Mononuclear cell (primary cell): ENCODE data around the gene RAP1GAP. TPM values are rescaled to one million over a fixed set of nuclear protein-coding genes. Genes with fewer than 3 reads are reported as not detected.
"Not testable (repeated sequence)": the region's sequence is repeated elsewhere in the genome, so short reads cannot be mapped to it uniquely, and the experiment has no call there.

ENCODE experiments used
- H3K27me3 ChIP-seq: 2 replicates; pipeline ENCODE4 v1.6.0; 2011; ENCODE audit warnings: low read length, control low read depth; ENCODE audit not compliant: insufficient read depth
- H3K4me1 ChIP-seq: 2 replicates; pipeline ENCODE4 v1.5.1; 2011; ENCODE audit warnings: mild to moderate bottlenecking, low read length, control low read depth; ENCODE audit not compliant: insufficient read depth
- H3K4me3 ChIP-seq: 2 replicates; pipeline ENCODE4 v1.5.1; 2011; ENCODE audit warnings: mild to moderate bottlenecking, low read length, moderate library complexity
- H3K9me3 ChIP-seq: 2 replicates; pipeline ENCODE4 v1.5.1; 2011; ENCODE audit warnings: low read depth, mild to moderate bottlenecking, control low read depth, low read length
- total RNA-seq: library from RNA; depleted of rRNA; stranded (reverse); fragments of >200 nt; gene quantifications from one replicate; pipeline ENCODE4 v1.2.3, GENCODE V29; 2012

The RAP1GAP gene
- total RNA-seq, 1 donor, result 0.10 TPM

DNA sequence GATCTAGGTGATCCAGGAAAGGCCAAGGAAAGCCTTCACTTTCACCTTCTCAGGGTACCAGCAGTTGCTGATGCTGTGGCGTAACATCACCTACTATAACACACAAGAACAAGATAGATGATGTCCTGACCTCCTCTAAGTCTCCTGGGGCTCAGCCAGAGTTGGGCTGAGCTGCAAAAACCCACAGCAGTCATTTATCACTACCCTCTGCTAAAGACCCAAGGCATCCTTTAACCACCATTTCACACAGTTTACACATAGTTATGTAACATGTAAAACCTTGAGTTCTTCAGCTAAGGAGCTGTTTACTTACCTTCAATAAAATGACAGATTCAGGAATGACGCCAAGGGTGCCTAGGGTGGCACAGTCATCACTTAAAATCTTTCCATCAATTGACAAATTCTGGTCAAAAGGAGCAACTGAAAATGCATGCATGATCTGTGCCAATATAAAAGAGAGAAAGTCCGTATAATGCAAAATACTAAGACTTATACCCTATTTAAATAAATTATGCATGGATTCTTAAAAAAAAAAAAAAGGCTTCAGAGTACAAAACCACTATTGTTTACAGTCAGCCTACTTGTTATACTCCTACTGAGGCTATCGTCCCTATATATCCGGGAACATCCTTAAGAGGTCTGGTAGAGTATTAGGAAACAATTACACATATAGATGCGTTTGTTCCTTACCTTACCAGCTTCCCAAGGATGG is 20.7 kb upstream of the RAP1GAP start:
- Histone ChIP-seq H3K4me3 (no peak overlapping the region), H3K27me3 (no peaks in the 10 kb centered on the region), H3K9me3 (no peaks in the 10 kb centered on the region)

DNA sequence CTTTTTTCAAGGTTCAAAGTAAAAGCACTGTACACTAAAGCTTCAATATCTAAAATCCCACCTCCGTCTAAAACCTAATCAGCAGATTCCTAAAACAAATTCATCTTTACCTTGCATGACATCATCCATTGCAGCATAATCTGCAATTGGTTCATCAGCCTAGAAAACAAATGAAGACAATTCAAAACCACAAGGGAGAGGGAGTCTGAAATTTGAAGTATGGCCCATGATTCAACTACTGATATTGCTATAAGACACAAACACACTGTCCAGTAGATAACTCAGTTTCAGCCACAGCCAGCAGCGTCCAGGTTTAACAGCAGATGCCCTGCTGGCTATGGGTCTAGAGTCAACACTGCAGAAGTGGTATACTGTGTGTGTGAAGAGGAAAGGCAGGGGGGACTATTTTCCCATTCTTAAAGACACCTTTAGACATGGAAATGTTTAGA is 17.9 kb upstream of the RAP1GAP start:
- no peaks in the 10 kb centered on the region for H3K4me1 ChIP-seq
- no peaks in the 10 kb centered on the region for H3K9me3 ChIP-seq
- H3K4me3 ChIP-seq, result no peak overlapping the region
- no peaks in the 10 kb centered on the region for H3K27me3 ChIP-seq

More for the DNA sequence above, 20.7 kb upstream of the RAP1GAP start:
- H3K4me1 ChIP-seq, result no peaks in the 10 kb centered on the region

DNA sequence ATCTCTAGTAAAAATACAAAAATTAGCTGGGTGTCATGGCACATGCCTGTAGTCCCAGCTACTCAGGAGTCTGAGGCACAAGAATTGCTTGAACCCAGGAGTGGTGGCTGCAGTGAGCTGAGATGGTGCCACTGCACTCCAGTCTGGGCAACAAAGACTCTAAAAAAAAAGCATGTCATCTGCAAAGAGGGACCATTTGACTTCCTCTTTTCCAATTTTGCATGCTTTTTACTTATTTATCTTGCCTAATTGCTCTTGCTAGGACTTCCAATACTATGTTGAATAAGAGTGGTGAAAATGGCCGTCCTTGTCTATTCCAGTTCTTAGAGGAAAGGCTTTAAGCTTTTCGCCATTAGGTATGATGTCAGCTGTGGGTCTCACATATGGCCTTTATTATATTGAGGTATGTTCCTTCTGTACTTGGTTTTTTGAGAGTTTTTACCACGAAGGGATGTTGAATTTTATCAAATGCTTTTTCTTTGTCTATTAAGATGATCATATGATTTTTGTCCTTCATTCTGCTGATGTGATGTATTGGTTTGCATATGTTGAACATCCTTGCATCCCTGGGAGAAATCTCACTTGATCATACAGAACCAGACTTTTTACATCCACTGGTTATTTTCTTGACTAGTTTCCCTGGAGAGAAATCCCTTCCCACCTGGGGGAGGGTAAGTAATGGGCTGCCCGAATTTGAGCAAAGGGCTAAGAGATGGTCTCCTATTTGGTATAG is 17.0 kb upstream of the RAP1GAP start:
- H3K9me3 ChIP-seq, result no peaks in the 10 kb centered on the region

DNA sequence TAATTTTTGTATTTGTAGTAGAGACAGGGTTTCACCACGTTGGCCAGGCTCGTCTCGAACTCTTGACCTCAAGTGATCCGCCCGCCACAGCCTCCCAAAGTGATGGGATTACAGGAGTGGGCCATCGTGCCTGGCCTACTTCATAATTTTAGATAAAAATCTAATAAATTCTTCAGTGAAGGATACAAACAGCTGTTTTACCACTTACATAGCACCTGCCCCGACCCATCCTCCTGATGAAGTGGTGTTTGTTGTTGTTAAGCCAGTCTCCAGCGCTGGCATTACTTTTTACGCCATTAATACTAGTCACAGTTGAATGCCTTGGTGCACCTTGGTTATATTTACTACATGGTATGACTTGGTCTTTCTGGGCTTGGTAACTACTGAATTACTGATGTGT is 12.3 kb upstream of the RAP1GAP start:
- Histone ChIP-seq H3K4me1 (no peaks in the 10 kb centered on the region), H3K4me3 (no peak overlapping the region), H3K27me3 (no peaks in the 10 kb centered on the region), H3K9me3 (no peaks in the 10 kb centered on the region)

More for the DNA sequence above, 17.0 kb upstream of the RAP1GAP start:
- Histone ChIP-seq H3K27me3 (no peaks in the 10 kb centered on the region), H3K4me3 (no peak overlapping the region), H3K4me1 (no peaks in the 10 kb centered on the region)

DNA sequence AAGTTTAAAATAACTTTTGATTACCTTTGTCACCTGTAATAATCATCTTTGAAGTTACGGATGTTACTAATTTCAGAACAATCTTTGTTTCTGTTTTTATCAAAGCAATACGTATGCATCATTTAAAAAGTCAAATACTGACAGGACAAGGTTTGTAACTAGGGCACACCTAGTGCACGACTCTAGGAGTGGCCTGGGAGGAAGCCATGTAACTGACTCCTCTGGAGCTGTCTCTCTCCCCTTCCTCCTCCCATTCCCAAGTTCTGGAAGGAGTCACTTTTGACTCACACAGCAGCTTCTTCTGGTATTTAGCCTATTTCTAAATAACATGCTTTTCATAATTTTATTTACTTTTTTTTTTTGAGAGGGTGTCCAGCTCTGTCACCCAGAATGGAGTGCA is 11.8 kb upstream of the RAP1GAP start:
- H3K27me3 ChIP-seq, result no peaks in the 10 kb centered on the region
- H3K4me1 ChIP-seq, result no peaks in the 10 kb centered on the region
- H3K9me3 ChIP-seq, result no peaks in the 10 kb centered on the region
- H3K4me3 ChIP-seq, result no peak overlapping the region

DNA sequence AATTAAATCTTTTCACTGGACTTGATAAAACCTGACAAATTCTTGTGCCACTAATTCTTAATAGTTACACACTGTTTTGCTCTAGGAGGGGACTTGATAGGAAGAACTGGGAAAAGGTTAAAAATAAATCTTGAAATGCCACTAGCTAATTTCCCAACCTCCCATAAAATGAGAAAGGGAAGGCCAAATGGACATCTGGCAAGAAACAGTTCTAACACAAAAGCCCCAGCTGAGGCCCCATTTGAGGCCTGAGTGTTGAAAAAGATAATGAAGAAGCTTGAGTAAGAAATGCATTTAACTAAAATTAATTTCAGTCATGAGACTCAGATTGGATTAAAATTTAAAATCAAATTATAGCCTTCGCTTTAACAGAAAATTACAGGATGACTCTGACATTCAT is 11.2 kb upstream of the RAP1GAP start:
- H3K9me3 ChIP-seq, result no peaks in the 10 kb centered on the region
- H3K4me1 ChIP-seq, result no peaks in the 10 kb centered on the region
- no peaks in the 10 kb centered on the region for H3K27me3 ChIP-seq

DNA sequence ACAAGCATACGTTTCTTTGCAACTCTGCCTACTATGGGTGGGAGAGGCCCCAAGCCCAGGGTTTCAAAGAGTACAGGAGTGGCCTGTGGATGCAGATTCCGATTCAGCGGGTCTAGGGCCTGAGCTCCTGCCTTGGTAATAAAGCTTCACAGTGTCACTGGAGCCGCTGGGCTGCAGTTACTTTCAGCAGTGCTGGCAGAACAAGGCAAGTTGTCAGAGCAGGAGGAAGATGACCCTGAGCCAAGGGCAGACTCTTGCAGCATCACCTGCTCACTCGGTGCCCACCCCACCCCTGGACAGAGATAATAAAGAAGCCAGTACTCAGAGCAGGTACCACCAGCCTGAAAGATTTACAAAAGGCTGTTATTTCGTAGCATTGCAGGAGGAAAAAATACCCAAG is 8.0 kb upstream of the RAP1GAP start:
- Histone ChIP-seq H3K27me3 (no peaks in the 10 kb centered on the region), H3K9me3 (no peaks in the 10 kb centered on the region), H3K4me1 (peaks cover 6% of the 10 kb centered on the region), H3K4me3 (no peak overlapping the region)

More for the DNA sequence above, 11.2 kb upstream of the RAP1GAP start:
- no peak overlapping the region for H3K4me3 ChIP-seq

DNA sequence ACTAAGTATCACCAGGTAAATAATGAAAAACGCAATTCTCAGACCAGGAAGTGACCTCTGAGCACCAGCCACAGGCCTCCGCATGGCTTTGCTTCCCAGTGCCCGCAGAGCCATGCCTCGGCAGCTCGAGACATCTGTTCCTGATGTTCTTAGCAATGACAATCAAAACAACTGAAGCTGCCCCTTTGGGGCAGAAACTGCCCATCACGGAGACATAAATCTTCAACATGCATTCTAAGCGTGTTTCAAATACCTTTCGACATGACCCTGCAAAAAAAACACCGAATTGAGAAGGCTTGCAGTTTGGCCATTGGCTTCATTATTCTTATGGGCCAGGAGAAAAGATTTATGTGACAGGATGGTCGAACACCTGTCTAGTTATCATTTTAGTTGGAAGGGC is 5.8 kb upstream of the RAP1GAP start:
- no peaks in the 10 kb centered on the region for H3K9me3 ChIP-seq
- no peak overlapping the region for H3K4me3 ChIP-seq
- peaks cover 8% of the 10 kb centered on the region for H3K27me3 ChIP-seq
- peaks cover 7% of the 10 kb centered on the region for H3K4me1 ChIP-seq

DNA sequence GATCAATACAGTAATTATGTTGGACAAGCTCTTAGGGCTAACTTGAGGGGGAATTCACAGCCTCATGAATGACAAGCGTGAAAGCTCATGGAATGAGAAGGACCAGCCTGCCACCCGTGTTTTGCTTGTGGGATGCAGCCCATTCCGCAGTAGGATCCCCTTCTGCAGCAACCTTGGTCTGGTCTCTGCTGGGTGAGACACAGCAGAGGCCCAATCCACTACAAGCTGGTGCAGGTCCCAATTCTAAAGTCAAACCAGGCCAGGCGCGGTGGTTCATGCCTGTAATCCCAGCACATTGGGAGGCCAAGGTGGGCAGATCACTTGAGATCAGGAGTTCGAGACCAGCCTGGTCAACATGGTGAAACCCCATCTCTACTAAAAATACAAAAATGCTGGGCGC is 4.7 kb upstream of the RAP1GAP start:
- H3K4me3 ChIP-seq, H3K9me3 ChIP-seq: not testable (repeated sequence)
- peaks cover 13% of the 10 kb centered on the region for H3K27me3 ChIP-seq
- peaks cover 18% of the 10 kb centered on the region for H3K4me1 ChIP-seq

DNA sequence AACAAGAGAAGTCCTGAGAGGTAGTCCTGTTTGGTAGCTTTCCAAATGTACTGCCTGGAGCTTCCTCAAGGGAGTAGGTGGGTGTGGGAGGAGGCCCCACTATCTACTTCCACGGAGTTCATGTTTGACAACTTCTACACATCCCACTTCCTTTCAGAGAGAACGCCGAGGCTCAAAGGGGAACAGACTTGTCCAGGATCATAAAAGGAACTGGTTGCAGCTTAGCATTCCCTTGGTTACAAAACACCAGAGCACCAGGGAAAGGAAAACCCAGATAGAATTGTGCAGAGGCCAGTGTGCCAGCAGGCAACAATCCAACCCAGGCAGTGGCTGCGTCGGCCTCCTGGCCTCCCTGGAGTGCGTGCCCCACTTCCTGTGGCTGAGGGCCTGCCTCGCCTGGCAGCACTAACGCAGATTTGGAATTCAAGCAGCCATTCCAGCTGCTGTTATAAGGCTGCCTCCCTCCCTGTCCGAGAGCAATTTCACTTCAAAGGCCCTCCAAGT is 4.2 kb upstream of the RAP1GAP start:
- H3K4me1 ChIP-seq, result peaks cover 23% of the 10 kb centered on the region
- H3K4me3 ChIP-seq, result no peak overlapping the region
- H3K27me3 ChIP-seq, result peaks cover 18% of the 10 kb centered on the region
- no peaks in the 10 kb centered on the region for H3K9me3 ChIP-seq

DNA sequence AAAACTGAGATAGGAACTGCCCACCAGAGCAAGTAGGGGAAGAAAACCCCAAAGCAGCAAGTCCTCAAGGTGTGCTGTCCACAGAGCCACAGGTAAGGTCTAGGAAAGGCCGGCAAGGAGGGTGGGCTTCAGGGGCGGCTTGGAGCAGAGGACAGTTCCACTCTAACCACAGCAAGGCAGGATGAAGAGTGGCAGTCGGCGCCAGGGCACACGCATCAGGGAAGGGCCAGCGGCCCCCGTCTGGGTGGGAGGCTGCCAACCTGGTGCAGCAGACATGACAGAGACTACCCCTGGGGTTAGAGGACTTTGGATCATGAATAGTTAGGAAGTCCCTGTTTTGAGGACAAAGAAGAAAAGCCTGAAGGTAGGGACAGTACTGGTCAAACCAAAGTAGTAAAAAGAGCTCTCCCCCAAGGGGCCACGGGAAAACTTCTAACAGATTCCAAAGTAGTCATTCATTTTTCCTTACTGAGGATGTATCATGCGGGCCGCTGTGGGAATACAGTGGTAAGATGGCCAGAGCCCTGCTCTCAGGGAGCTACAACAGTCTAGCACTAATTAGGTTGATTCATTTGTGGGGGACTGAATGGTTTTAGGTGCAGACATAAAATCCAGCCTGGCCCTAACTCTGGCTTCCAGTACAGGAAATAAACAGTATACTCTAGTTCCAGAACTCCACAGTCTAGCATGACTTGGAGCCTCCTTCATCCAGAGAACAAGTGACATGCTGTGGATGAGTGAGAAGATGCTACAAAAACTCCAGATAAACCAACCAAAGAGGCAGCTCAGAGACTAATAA is 3.5 kb upstream of the RAP1GAP start:
- Histone ChIP-seq H3K4me3 (no peak overlapping the region), H3K9me3 (no peaks in the 10 kb centered on the region), H3K4me1 (peaks cover 27% of the 10 kb centered on the region), H3K27me3 (peaks cover 24% of the 10 kb centered on the region)

DNA sequence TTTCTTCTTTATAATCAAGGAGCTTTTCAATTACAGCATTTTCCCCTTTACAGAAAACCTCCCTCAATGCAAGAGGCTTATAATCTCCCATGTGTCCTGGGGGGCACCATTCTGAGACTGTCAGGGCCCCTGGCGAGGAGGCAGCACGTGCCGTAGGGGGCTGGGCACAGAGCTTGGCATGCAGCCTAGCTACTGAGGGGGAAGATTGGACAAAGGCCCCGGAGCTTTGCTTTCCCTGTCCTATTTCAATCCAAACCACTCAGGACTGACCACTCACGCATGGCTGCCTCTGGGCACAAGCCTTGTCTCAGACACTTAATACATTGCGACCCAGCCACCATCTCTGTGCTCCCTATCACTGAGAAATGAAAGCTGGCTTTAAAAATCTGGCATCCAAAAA is 2.8 kb upstream of the RAP1GAP start:
- Histone ChIP-seq H3K9me3 (no peaks in the 10 kb centered on the region), H3K4me3 (no peak overlapping the region), H3K27me3 (peaks cover 29% of the 10 kb centered on the region), H3K4me1 (peaks cover 27% of the 10 kb centered on the region)

DNA sequence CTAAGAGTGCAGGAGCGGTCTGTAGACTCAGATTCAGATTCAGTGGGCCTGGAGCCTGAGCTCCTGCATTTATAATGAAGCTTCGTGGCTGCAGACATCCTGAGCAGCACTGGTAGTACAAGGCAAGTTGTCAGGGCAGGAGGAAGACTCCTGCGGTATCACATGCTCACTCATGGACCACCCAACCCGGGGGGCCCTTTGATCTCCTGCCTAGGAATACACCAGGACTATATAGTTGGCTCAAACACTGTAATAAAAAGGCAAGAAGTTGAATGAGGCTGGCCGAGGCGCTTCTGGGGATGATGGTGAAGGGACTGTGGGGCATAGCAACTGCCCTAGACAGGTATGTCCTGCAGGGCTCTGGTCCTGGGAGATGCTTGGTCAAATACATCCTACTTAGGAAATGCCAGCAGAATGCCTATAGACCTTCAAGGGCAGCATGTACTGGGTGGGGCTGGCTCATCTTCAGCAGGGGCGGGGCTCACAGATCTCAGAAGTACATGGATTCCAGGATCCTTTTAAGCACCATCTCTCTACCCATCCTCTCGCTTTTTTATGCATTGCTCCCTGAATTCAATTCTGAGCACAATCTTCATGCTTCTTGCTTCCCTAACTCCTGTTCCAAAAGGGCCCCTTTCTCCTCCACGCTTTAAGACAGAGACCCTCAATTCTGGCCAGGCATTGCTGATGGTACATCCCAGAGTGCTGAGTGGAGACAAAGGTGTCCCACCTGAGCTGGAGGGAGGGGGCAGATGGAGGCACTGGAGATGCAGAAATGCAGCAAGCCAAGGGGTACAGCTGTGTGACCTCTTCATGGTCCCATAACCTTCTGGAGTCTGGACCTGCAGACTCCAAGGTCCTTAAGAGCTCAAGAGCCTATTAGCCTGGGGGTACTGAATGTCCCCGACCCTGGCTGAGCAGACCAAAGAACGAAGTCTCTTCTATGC is 2.1 kb upstream of the RAP1GAP start:
- Histone ChIP-seq H3K27me3 (peaks cover 29% of the 10 kb centered on the region), H3K4me3 (no peak overlapping the region), H3K9me3 (no peaks in the 10 kb centered on the region), H3K4me1 (peaks cover 27% of the 10 kb centered on the region)
